GM13977 (cell line): ENCODE results near the gene SLC1A7.

Experiments
- DNase-seq: peaks from one replicate; pipeline ENCODE4 v3.0.0; 2012; ENCODE audit warnings: low spot score
- in situ Hi-C: fragments of 300-500 bp; cut with MboI; formaldehyde crosslinking; loops from one replicate; pipeline ENCODE4 v1.12.0; 2022; ENCODE audit warnings: low sequenced_read_pairs, low pct_unique_long_range_greater_than_20kb, mixed read lengths, inconsistent platforms; ENCODE audit not compliant: unreplicated experiment
- TF ChIP-seq, protein P1 (sequence below): IDR thresholded peaks from 2 replicates; pipeline ENCODE4 v1.5.1; 2012; ENCODE audit warnings: mild to moderate bottlenecking, control low read depth; ENCODE audit not compliant: insufficient read depth; ENCODE audit errors: extremely low read depth, missing control alignments

The SLC1A7 gene

GRCh38 chr1:53174971-53175913, 32.8 kb upstream of the SLC1A7 start:
- in situ Hi-C loops: no loop called here
- TF ChIP-seq, protein P1, sequence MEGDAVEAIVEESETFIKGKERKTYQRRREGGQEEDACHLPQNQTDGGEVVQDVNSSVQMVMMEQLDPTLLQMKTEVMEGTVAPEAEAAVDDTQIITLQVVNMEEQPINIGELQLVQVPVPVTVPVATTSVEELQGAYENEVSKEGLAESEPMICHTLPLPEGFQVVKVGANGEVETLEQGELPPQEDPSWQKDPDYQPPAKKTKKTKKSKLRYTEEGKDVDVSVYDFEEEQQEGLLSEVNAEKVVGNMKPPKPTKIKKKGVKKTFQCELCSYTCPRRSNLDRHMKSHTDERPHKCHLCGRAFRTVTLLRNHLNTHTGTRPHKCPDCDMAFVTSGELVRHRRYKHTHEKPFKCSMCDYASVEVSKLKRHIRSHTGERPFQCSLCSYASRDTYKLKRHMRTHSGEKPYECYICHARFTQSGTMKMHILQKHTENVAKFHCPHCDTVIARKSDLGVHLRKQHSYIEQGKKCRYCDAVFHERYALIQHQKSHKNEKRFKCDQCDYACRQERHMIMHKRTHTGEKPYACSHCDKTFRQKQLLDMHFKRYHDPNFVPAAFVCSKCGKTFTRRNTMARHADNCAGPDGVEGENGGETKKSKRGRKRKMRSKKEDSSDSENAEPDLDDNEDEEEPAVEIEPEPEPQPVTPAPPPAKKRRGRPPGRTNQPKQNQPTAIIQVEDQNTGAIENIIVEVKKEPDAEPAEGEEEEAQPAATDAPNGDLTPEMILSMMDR: no peak
- no peak for DNase-seq

DNA sequence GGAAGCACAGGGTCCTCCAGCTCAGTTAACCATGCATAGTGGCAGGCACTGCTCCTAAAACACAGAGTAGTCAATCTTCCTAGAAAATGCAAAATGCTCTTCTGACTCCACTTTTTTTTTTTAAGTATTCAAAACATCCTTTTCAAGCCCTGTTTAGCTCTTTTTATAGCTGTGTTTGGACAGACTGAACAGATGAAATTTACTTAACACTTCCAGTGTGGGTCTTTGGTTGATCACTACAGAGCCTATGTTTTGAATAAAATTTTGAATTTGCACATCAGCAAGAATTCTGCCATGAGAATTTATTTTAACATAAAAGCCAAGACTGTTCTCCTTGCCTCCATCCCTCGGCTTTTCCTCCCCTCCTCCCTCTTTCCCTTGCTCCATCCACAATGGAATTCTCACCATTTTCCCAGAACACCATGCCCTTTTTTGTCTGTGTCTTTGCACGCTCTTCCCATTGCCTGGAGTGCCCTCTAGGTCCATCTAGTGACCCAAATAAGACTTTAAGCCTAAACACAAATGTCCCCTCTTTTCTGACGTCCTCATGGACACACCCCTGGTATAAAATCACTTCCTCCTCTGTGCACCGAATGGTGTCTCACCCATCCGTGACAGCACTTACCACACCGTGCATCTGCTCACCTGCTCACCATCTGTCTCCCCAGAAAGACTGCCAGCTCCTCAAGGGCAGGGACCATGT, 30.1 kb upstream of the SLC1A7 start:
- TF ChIP-seq, protein P1: no peak
- in situ Hi-C loops: no loop called here
- peak; percentile 64 for DNase-seq

DNA sequence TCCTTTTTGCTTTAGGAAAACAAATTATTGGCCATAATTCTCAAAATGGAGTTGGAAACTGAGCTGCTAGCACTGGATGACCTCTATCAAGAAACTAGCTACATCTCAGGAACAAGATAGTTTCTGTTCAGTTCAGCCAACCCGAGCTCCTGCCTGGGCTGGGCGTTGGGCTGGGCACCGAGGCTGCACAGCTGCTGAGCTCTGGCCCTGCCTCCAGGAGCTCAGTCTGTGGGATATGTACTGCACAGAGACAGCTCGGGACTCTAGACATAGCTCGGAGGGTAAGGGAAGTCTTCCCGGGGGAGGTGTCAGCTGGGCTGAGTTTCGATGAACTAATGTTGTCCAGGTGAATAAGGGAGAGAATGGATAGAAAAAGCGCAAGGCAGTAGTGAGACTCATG, 24.5 kb upstream of the SLC1A7 start:
- in situ Hi-C loops: no loop called here
- DNase-seq: no peak
- TF ChIP-seq, protein P1: no peak

- TF ChIP-seq, protein P1: no peak
- no peak for DNase-seq
- in situ Hi-C loops: no loop called here
Measured at GRCh38 chr1:53166366-53166765, 23.9 kb upstream of the SLC1A7 start.

DNA sequence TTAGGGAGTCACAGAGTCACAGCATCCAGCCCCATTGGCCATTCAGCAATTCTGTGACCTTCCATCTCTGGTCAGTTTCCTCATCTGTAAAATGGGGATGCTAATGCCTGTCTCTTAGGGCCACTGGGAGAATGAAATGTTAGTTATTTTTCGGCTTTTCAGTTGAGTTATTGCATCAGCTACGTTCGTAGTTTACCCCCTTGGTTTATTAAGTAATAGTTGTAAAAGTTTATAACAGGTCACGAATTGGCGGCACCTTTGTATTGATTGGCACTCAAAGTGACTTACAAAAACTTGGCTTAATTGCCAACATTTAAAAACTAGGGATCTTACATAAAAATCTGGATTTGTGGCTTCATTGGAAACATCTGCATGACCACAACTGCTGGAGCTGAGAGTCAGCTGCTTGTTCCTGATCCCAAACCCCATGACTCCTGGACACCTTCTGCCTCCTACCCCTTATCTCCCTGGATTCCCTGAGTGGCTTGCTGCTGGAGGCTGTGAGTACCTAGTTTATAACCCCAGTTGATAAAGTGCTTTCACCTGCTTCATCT, 23.0 kb upstream of the SLC1A7 start:
- DNase-seq: no peak
- TF ChIP-seq, protein P1: no peak
- in situ Hi-C loops: no loop called here

GRCh38 chr1:53163291-53163768, 20.9 kb upstream of the SLC1A7 start:
- TF ChIP-seq, protein P1: no peak
- DNase-seq: no peak

More at GRCh38 chr1:53163291-53163768, 20.9 kb upstream of the SLC1A7 start:
- in situ Hi-C loops: no loop called here
